Liver (tissue), 9 donors: ENCODE data around the gene CENPL. TPM values are rescaled to one million over a fixed set of nuclear protein-coding genes. Genes with fewer than 3 reads are reported as not detected.

Source experiments
- DNase-seq: peaks from one replicate; pipeline ENCODE4 v3.0.0-alpha.2; 2017; ENCODE audit warnings: low spot score
- H3K27ac ChIP-seq, 2 donors: one replicate each; pipeline ENCODE4 v1.7.0; 2013; ENCODE audit warnings: inconsistent platforms in 2 of 2, low read length in 2 of 2, control low read depth in 1 of 2, low read depth in 1 of 2, mild to moderate bottlenecking in 1 of 2
- H3K27me3 ChIP-seq, 4 donors: one replicate each; pipeline versions ENCODE4 v1.6.1 to v1.7.0; 2013; ENCODE audit warnings: low read length in 3 of 4, inconsistent platforms in 1 of 4, mild to moderate bottlenecking in 1 of 4, moderate library complexity in 1 of 4; ENCODE audit not compliant: control insufficient read depth in 4 of 4, insufficient read depth in 4 of 4
- H3K36me3 ChIP-seq, 4 donors: one replicate each; pipeline versions ENCODE4 v1.6.1 to v1.7.0; 2013; ENCODE audit warnings: low read length in 3 of 4, mild to moderate bottlenecking in 3 of 4, low read depth in 1 of 4, moderate library complexity in 1 of 4; ENCODE audit not compliant: control insufficient read depth in 4 of 4, insufficient read depth in 3 of 4
- H3K4me1 ChIP-seq, 4 donors: one replicate each; pipeline versions ENCODE4 v1.6.1 to v1.7.0; 2013; ENCODE audit warnings: low read length in 3 of 4, mild to moderate bottlenecking in 3 of 4, moderate library complexity in 1 of 4; ENCODE audit not compliant: control insufficient read depth in 4 of 4, insufficient read depth in 4 of 4
- H3K4me3 ChIP-seq, 3 donors: one replicate each; pipeline versions ENCODE4 v1.6.1 to v1.7.0; 2013; ENCODE audit warnings: low read length in 3 of 3, control low read depth in 1 of 3, low read depth in 1 of 3, mild to moderate bottlenecking in 1 of 3
- H3K9ac ChIP-seq, 2 donors: one replicate each; pipeline ENCODE4 v1.7.0; 2013; ENCODE audit warnings: low read length in 2 of 2, mild to moderate bottlenecking in 2 of 2, moderate library complexity in 2 of 2, control low read depth in 1 of 2, low read depth in 1 of 2
- H3K9me3 ChIP-seq, 4 donors: one replicate each; pipeline versions ENCODE4 v1.6.1 to v1.7.0; 2013; ENCODE audit warnings: low read length in 3 of 4; ENCODE audit not compliant: control insufficient read depth in 4 of 4
- CTCF ChIP-seq: fragments of 150-350 bp; IDR thresholded peaks from 2 replicates; pipeline ENCODE4 v1.5.1; 2017; ENCODE audit warnings: improper control_type of control experiment, low read depth, low read length; ENCODE audit not compliant: missing input control
- EGR1 ChIP-seq, 2 donors: IDR thresholded peaks; 2 replicates each; pipeline ENCODE4 v1.6.1; 2016 to 2018; ENCODE audit warnings: antibody characterized with exemption in 2 of 2, low read depth in 2 of 2
- FOXA1 ChIP-seq: IDR thresholded peaks from 2 replicates; pipeline ENCODE4 v1.6.1; 2016; ENCODE audit warnings: antibody characterized with exemption
- FOXA2 ChIP-seq: IDR thresholded peaks from 2 replicates; pipeline ENCODE4 v1.6.1; 2016; ENCODE audit warnings: antibody characterized with exemption
- GABPA ChIP-seq, 2 donors: IDR thresholded peaks in 1 of 2; conservative IDR thresholded peaks in 1 of 2; 2 replicates each; pipeline ENCODE4 v1.6.1; 2016; ENCODE audit warnings: antibody characterized with exemption in 2 of 2, mild to moderate bottlenecking in 1 of 2, moderate library complexity in 1 of 2
- HNF4A ChIP-seq, 2 donors: conservative IDR thresholded peaks; 2 replicates each; pipeline ENCODE4 v1.6.1; 2016; ENCODE audit warnings: antibody characterized with exemption in 2 of 2, mild to moderate bottlenecking in 2 of 2
- HNF4G ChIP-seq: IDR thresholded peaks from 2 replicates; pipeline ENCODE4 v1.6.1; 2016; ENCODE audit warnings: antibody characterized with exemption
- NR2F2 ChIP-seq: IDR thresholded peaks from 2 replicates; pipeline ENCODE4 v1.6.1; 2016; ENCODE audit warnings: antibody characterized with exemption
- RAD21 ChIP-seq, 2 donors: IDR thresholded peaks; 2 replicates each; pipeline ENCODE4 v1.6.1; 2016; ENCODE audit warnings: antibody characterized with exemption in 2 of 2, mild to moderate bottlenecking in 2 of 2
- RXRA ChIP-seq, 2 donors: IDR thresholded peaks; 2 replicates each; pipeline ENCODE4 v1.6.1; 2017 to 2018; ENCODE audit warnings: antibody characterized with exemption in 2 of 2, mild to moderate bottlenecking in 1 of 2
- SP1 ChIP-seq: IDR thresholded peaks from 2 replicates; pipeline ENCODE4 v1.6.1; 2018; ENCODE audit warnings: antibody characterized with exemption, mild to moderate bottlenecking
- TAF1 ChIP-seq: conservative IDR thresholded peaks from 2 replicates; pipeline ENCODE4 v1.6.1; 2016; ENCODE audit warnings: antibody characterized with exemption, mild to moderate bottlenecking
- YY1 ChIP-seq: IDR thresholded peaks from 2 replicates; pipeline ENCODE4 v1.6.1; 2016; ENCODE audit warnings: antibody characterized with exemption, mild to moderate bottlenecking
- WGBS: extraction: QIAGEN DNeasy Blood & Tissue Kit; methylation state at CpG from one replicate; pipeline ENCODE4 v1.1.7; 2013; 5-methylcytosine and 5-hydroxymethylcytosine counted together
- polyA plus RNA-seq, 2 donors: library from polyadenylated mRNA; stranded (reverse) in 1 of 2; unstranded in 1 of 2; fragments of 200-250 nt in 1 of 2; fragments of >200 nt in 1 of 2; fragmentation: Nextera tagmentation in 1 of 2; extraction: Ambion mirVana in 1 of 2; gene quantifications; one replicate each; pipeline versions ENCODE4 v1.2.1 to v1.2.3, GENCODE V29; 2013 to 2015
- total RNA-seq, 2 donors: library from RNA; depleted of rRNA; stranded (reverse); fragments of >200 nt; gene quantifications; one replicate each; pipeline ENCODE4 v1.2.3, GENCODE V29; 2014
- TF ChIP-seq, protein P1 (sequence below): IDR thresholded peaks from 2 replicates; pipeline ENCODE4 v1.6.1; 2016; ENCODE audit warnings: antibody characterized with exemption
- TF ChIP-seq, protein P2 (sequence below): IDR thresholded peaks from 2 replicates; pipeline ENCODE4 v1.6.1; 2016; ENCODE audit warnings: antibody characterized with exemption
- TF ChIP-seq, protein P3 (sequence below): IDR thresholded peaks from 2 replicates; pipeline ENCODE4 v1.6.1; 2016; ENCODE audit warnings: antibody characterized with exemption, mild to moderate bottlenecking
- TF ChIP-seq, protein P4 (sequence below): IDR thresholded peaks from 2 replicates; pipeline ENCODE4 v1.6.1; 2016; ENCODE audit warnings: antibody characterized with exemption
- donor health status: healthy.
- donor health status: healthy.
- donor health status: healthy.
- donor health status: healthy.
- donor health status: healthy.

CENPL gene
- total and polyA plus RNA-seq, 4 donors: 0.61 to 19.1 (median 1.2) TPM

DNA sequence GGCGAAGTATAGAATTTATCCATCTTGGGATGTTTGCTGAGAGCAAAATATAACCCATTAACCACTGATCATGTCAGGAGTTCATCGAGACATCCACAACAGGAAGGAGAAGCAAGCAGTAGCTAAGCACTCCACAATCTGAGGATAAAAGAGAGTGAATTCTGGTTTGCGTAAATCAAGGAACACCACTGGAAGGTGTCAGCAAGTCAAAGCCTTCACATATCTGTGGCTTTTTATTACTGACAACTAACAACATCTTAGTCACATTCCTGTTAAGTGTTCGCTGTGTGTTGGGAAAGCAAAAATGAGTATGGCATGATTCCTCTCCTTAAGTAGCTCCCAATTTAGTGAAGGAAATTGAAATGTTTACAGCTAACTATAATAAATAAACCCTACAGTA lies 44.7 kb downstream of the CENPL start:
- Histone ChIP-seq H3K9me3 (no peaks in the 10 kb centered on the region), H3K27me3 (no peaks in the 10 kb centered on the region), H3K4me1 (no peaks in the 10 kb centered on the region), H3K9ac (no peak overlapping the region), H3K4me3 (no peak overlapping the region), H3K36me3 (peaks cover 8 to 67% (median 58%) of the 10 kb centered on the region in 4 donors), H3K27ac (no peak overlapping the region)
- no peak for TF ChIP-seq RXRA (IDR thresholded peaks at IDR 0.05)
- TF ChIP-seq EGR1 (IDR thresholded peaks at IDR 0.05; ENCODE audit: low read depth in 2 of 2): no peak
- no peak for TF ChIP-seq FOXA2
- TF ChIP-seq TAF1: no peak
- no peak for TF ChIP-seq SP1
- TF ChIP-seq NR2F2: no peak
- WGBS: 97% methylated on average over 4 of the region's 4 CpGs
- no peak for DNase-seq

- H3K9ac ChIP-seq: no peak overlapping the region
- peaks cover 5 to 39% (median 33%) of the 10 kb centered on the region in 4 donors for H3K36me3 ChIP-seq
- no peak overlapping the region for H3K27ac ChIP-seq
- H3K27me3 ChIP-seq: no peaks in the 10 kb centered on the region
- no peaks in the 10 kb centered on the region for H3K4me1 ChIP-seq
- no peak for DNase-seq
- TF ChIP-seq SP1 (no peak), HNF4A (conservative IDR thresholded peaks at IDR 0.05) (no peak), RXRA (IDR thresholded peaks at IDR 0.05) (no peak), HNF4G (no peak), FOXA2 (no peak), CTCF (no peak), EGR1 (IDR thresholded peaks at IDR 0.05; ENCODE audit: low read depth in 2 of 2) (no peak), RAD21 (IDR thresholded peaks at IDR 0.05) (no peak), FOXA1 (no peak)
- TF ChIP-seq, protein P1, sequence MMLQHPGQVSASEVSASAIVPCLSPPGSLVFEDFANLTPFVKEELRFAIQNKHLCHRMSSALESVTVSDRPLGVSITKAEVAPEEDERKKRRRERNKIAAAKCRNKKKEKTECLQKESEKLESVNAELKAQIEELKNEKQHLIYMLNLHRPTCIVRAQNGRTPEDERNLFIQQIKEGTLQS: no peak
- no peaks in the 10 kb centered on the region for H3K9me3 ChIP-seq
- WGBS: 94% methylated on average over 5 of the region's 5 CpGs
- no peak overlapping the region for H3K4me3 ChIP-seq
Observed at GRCh38 chr1:173775578-173776226, 49.0 kb downstream of the CENPL start.

DNA sequence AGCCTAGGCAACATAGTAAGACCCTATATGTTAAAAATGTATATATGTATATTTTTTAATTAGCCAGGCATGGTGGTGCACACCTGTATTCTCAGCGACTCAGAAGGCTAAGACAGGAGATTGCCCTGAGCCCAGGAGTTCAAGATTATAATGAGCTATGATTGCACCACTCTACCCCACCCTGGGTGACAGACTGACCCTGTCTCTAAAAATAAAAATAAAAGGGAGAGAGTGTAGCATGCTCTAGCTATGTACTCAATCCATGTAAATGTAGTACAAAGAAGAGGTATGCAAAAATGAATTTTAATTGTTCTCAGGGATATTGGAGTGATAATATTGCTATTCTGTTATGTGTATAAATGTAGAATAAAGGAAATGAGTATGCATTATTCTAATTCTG lies 53.1 kb downstream of the CENPL start:
- no peak for DNase-seq
- Histone ChIP-seq H3K9ac (no peak overlapping the region), H3K4me1 (no peaks in the 10 kb centered on the region), H3K27me3 (no peaks in the 10 kb centered on the region), H3K4me3 (no peak overlapping the region), H3K27ac (no peak overlapping the region), H3K36me3 (peaks cover 3 to 35% (median 31%) of the 10 kb centered on the region in 4 donors), H3K9me3 (no peaks in the 10 kb centered on the region)
- TF ChIP-seq, protein P2, sequence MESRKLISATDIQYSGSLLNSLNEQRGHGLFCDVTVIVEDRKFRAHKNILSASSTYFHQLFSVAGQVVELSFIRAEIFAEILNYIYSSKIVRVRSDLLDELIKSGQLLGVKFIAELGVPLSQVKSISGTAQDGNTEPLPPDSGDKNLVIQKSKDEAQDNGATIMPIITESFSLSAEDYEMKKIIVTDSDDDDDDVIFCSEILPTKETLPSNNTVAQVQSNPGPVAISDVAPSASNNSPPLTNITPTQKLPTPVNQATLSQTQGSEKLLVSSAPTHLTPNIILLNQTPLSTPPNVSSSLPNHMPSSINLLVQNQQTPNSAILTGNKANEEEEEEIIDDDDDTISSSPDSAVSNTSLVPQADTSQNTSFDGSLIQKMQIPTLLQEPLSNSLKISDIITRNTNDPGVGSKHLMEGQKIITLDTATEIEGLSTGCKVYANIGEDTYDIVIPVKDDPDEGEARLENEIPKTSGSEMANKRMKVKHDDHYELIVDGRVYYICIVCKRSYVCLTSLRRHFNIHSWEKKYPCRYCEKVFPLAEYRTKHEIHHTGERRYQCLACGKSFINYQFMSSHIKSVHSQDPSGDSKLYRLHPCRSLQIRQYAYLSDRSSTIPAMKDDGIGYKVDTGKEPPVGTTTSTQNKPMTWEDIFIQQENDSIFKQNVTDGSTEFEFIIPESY: no peak
- TF ChIP-seq NR2F2 (no peak), GABPA (IDR thresholded peaks at IDR 0.05 in 1 of 2, conservative IDR thresholded peaks at IDR 0.05 in 1 of 2) (no peak), FOXA1 (no peak), EGR1 (IDR thresholded peaks at IDR 0.05; ENCODE audit: low read depth in 2 of 2) (no peak), YY1 (no peak), CTCF (no peak), RAD21 (IDR thresholded peaks at IDR 0.05) (no peak), FOXA2 (no peak), HNF4G (no peak), TAF1 (no peak)
- TF ChIP-seq, protein P3, sequence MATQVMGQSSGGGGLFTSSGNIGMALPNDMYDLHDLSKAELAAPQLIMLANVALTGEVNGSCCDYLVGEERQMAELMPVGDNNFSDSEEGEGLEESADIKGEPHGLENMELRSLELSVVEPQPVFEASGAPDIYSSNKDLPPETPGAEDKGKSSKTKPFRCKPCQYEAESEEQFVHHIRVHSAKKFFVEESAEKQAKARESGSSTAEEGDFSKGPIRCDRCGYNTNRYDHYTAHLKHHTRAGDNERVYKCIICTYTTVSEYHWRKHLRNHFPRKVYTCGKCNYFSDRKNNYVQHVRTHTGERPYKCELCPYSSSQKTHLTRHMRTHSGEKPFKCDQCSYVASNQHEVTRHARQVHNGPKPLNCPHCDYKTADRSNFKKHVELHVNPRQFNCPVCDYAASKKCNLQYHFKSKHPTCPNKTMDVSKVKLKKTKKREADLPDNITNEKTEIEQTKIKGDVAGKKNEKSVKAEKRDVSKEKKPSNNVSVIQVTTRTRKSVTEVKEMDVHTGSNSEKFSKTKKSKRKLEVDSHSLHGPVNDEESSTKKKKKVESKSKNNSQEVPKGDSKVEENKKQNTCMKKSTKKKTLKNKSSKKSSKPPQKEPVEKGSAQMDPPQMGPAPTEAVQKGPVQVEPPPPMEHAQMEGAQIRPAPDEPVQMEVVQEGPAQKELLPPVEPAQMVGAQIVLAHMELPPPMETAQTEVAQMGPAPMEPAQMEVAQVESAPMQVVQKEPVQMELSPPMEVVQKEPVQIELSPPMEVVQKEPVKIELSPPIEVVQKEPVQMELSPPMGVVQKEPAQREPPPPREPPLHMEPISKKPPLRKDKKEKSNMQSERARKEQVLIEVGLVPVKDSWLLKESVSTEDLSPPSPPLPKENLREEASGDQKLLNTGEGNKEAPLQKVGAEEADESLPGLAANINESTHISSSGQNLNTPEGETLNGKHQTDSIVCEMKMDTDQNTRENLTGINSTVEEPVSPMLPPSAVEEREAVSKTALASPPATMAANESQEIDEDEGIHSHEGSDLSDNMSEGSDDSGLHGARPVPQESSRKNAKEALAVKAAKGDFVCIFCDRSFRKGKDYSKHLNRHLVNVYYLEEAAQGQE: no peak
- TF ChIP-seq, protein P4, sequence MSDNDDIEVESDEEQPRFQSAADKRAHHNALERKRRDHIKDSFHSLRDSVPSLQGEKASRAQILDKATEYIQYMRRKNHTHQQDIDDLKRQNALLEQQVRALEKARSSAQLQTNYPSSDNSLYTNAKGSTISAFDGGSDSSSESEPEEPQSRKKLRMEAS: no peak
- WGBS: 92% methylated on average over 1 of the region's 1 CpG
